PC-9 (cell line): Measurements from ENCODE around the gene TMLHE. TPM values are rescaled to one million over a fixed set of nuclear protein-coding genes. Genes with fewer than 3 reads are reported as not detected.
"Not testable (repeated sequence)": the region's sequence is repeated elsewhere in the genome, so short reads cannot be mapped to it uniquely, and the experiment has no call there.

Source experiments
- BruUV-seq: library from RNA; stranded (reverse); fragments of 400-500 nt; replicated peaks from 2 replicates; lab custom pipeline; 2021; lab: Mats Ljungman, UMichigan
- CTCF ChIA-PET: fragments of 300-600 bp; sonication (Branson Sonifier 250); formaldehyde crosslinking; loops from one replicate; lab custom pipeline; 2022; ENCODE audit warnings: antibody characterized with exemption; lab: Charles Lee
- POLR2A ChIA-PET: fragments of 300-600 bp; sonication (Branson Sonifier 250); formaldehyde crosslinking; loops from one replicate; lab custom pipeline; 2022; ENCODE audit warnings: antibody characterized with exemption; ENCODE audit not compliant: unreplicated experiment; lab: Charles Lee
- DNase-seq, 2 experiments: peaks; one replicate each; pipeline versions ENCODE4 v3.0.0 to v3.0.0-alpha.2; 2015 to 2022; ENCODE audit warnings: mixed read lengths in 1 of 2
- H2AFZ ChIP-seq: fragments of 200-600 bp; sonication (generic); 2 replicates; pipeline ENCODE4 v1.8.1; 2017; ENCODE audit warnings: antibody characterized with exemption
- H3F3A ChIP-seq: fragments of 200-600 bp; sonication (generic); 2 replicates; pipeline ENCODE4 v1.8.1; 2017; ENCODE audit warnings: antibody characterized with exemption, mild to moderate bottlenecking, low read depth; ENCODE audit not compliant: insufficient read depth
- H3K27ac ChIP-seq: fragments of 200-600 bp; sonication (generic); 2 replicates; pipeline ENCODE4 v1.6.1; 2016; ENCODE audit warnings: mixed run types
- H3K27me3 ChIP-seq: fragments of 200-600 bp; sonication (generic); 2 replicates; pipeline ENCODE4 v1.6.1; 2016; ENCODE audit warnings: low read depth, mixed run types; ENCODE audit not compliant: insufficient read depth
- H3K36me3 ChIP-seq: fragments of 200-600 bp; sonication (generic); 2 replicates; pipeline ENCODE4 v1.6.1; 2016; ENCODE audit warnings: low read depth, mixed run types
- H3K4me1 ChIP-seq: fragments of 200-600 bp; sonication (generic); replicated peaks from 2 replicates; pipeline ENCODE4 v1.6.1; 2016; ENCODE audit warnings: mixed run types; ENCODE audit not compliant: insufficient read depth
- H3K4me2 ChIP-seq: fragments of 200-600 bp; sonication (generic); 2 replicates; pipeline ENCODE4 v1.6.1; 2017; ENCODE audit warnings: mixed run types
- H3K4me3 ChIP-seq: fragments of 200-600 bp; sonication (generic); 2 replicates; pipeline ENCODE4 v1.6.1; 2016; ENCODE audit warnings: mixed run types
- H3K79me2 ChIP-seq: fragments of 200-600 bp; sonication (generic); 2 replicates; pipeline ENCODE4 v1.6.1; 2017; ENCODE audit warnings: low read depth, mixed run types
- H3K9me2 ChIP-seq: fragments of 200-600 bp; sonication (generic); 2 replicates; pipeline ENCODE4 v1.8.1; 2017; ENCODE audit warnings: mild to moderate bottlenecking; ENCODE audit not compliant: insufficient read depth
- H3K9me3 ChIP-seq: fragments of 200-600 bp; sonication (generic); 2 replicates; pipeline ENCODE4 v1.8.1; 2016; ENCODE audit warnings: low read depth; ENCODE audit not compliant: insufficient read depth
- H4K20me1 ChIP-seq: fragments of 200-600 bp; sonication (generic); 2 replicates; pipeline ENCODE4 v1.8.1; 2017; ENCODE audit not compliant: insufficient read depth
- CTCF ChIP-seq: fragments of 200-600 bp; sonication (generic); conservative IDR thresholded peaks from 2 replicates; pipeline ENCODE4 v1.6.1; 2017; ENCODE audit warnings: mixed run types, antibody characterized with exemption, mild to moderate bottlenecking, moderate library complexity
- EZH2 ChIP-seq: fragments of 200-600 bp; sonication (generic); IDR thresholded peaks from 2 replicates; pipeline ENCODE4 v1.8.0; 2017; ENCODE audit warnings: antibody characterized with exemption, low read depth
- intact Hi-C: fragments of 100-400 bp; cut with micrococcal nuclease; formaldehyde crosslinking; loops from one replicate; pipeline ENCODE4 v1.10.0; 2022; ENCODE audit not compliant: unreplicated experiment
- total RNA-seq: library from RNA; stranded (reverse); gene quantifications from 2 replicates; pipeline ENCODE4 v1.2.3, GENCODE V29; 2021

The TMLHE gene
- total RNA-seq, 1 experiment from 2014 or later: 37.2 TPM

- no peaks in the 10 kb centered on the region for H3K36me3 ChIP-seq
- BruUV-seq: no TSS peak
- H3K9me3 ChIP-seq: no peaks in the 10 kb centered on the region
- no peak overlapping the region for H3K4me3 ChIP-seq
- DNase-seq: no peak
- ChIA-PET POLR2A (interaction anchor here (0.7 kb wide), 1 partner anchor 14 kb away, joined by 3 read pairs; no protein-coding TSS in a partner anchor), CTCF (interaction anchor here (0.7 kb wide), 1 partner anchor 715 kb away, joined by 3 read pairs; no protein-coding TSS in a partner anchor)
- no peaks in the 10 kb centered on the region for H3K27me3 ChIP-seq
- intact Hi-C loops: no loop called here
- H4K20me1 ChIP-seq: no peaks in the 10 kb centered on the region
- no peaks in the 10 kb centered on the region for H3K4me1 ChIP-seq
- H3K4me2 ChIP-seq: no peak overlapping the region
- H3K9me2 ChIP-seq: no peaks in the 10 kb centered on the region
- no peaks in the 10 kb centered on the region for H3K79me2 ChIP-seq
- no peaks in the 10 kb centered on the region for H3F3A ChIP-seq
- no peak overlapping the region for H3K27ac ChIP-seq
- no peak overlapping the region for H2AFZ ChIP-seq
- TF ChIP-seq EZH2: no peak
- TF ChIP-seq CTCF: no peak
Observed at GRCh38 chrX:155632431-155633100, 19.8 kb upstream of the TMLHE start.

- H3K36me3 ChIP-seq, H3K27ac ChIP-seq, H3K4me1 ChIP-seq, CTCF ChIA-PET, H4K20me1 ChIP-seq, H3K4me3 ChIP-seq, intact Hi-C loops, DNase-seq, H3K27me3 ChIP-seq, H3K9me3 ChIP-seq, H3F3A ChIP-seq, H3K79me2 ChIP-seq, BruUV-seq, POLR2A ChIA-PET, H2AFZ ChIP-seq, H3K4me2 ChIP-seq, H3K9me2 ChIP-seq: not testable (repeated sequence)
Observed at GRCh38 chrX:155620110-155620509, 7.4 kb upstream of the TMLHE start.

GRCh38 chrX:155615938-155616337 is 3.2 kb upstream of the TMLHE start:
- intact Hi-C loops: no loop called here
- Histone ChIP-seq H3K9me2 (no peaks in the 10 kb centered on the region; the same call in 1 of the 2 replicates), H3K4me2 (no peak overlapping the region), H4K20me1 (no peaks in the 10 kb centered on the region), H3K4me3 (no peak overlapping the region), H3K9me3 (no peaks in the 10 kb centered on the region), H3K27ac (no peak overlapping the region), H3K79me2 (peaks cover 11% of the 10 kb centered on the region), H3K36me3 (no peaks in the 10 kb centered on the region), H2AFZ (no peak overlapping the region), H3K4me1 (peaks cover 9% of the 10 kb centered on the region; the same call in 1 of the 2 replicates), H3K27me3 (no peaks in the 10 kb centered on the region), H3F3A (no peaks in the 10 kb centered on the region)
- TF ChIP-seq EZH2 (no peak), CTCF (no peak)
- ChIA-PET POLR2A (no interaction called here), CTCF (no interaction called here)
- BruUV-seq: no TSS peak
- DNase-seq: no peak
